ENCODE data around the gene TMEM106C. TPM values are rescaled to one million over a fixed set of nuclear protein-coding genes. Genes with fewer than 3 reads are reported as not detected.
"Not testable (repeated sequence)": the region's sequence is repeated elsewhere in the genome, so short reads cannot be mapped to it uniquely, and the experiment has no call there.

TMEM106C gene
- total RNA-seq, 1 experiment from 2014 or later = 211 TPM

GRCh38 chr12:47949441-47950341, 13.7 kb upstream of the TMEM106C start:
- peak; percentile 78 for DNase-seq (ENCODE audit: low spot score)

- DNase-seq (ENCODE audit: low spot score) = no peak
These were observed 12.4 kb upstream of the TMEM106C start for GRCh38 chr12:47950856-47951468.

- DNase-seq (ENCODE audit: low spot score) = peak; percentile 67
These were observed 9.3 kb upstream of the TMEM106C start for GRCh38 chr12:47954058-47954457.

GRCh38 chr12:47954467-47955045, 8.8 kb upstream of the TMEM106C start:
- peak; percentile 57 for DNase-seq (ENCODE audit: low spot score)

- DNase-seq (ENCODE audit: low spot score) = no peak
These were observed 8.3 kb upstream of the TMEM106C start for GRCh38 chr12:47955059-47955458.

GRCh38 chr12:47957671-47958070, 5.7 kb upstream of the TMEM106C start:
- DNase-seq (ENCODE audit: low spot score) = not testable (repeated sequence)

GRCh38 chr12:47962198-47962597, 1.2 kb upstream of the TMEM106C start:
- DNase-seq (ENCODE audit: low spot score) = no peak

- DNase-seq (ENCODE audit: low spot score) = no peak
These were observed 821 bp downstream of the TMEM106C start for GRCh38 chr12:47964106-47964728.

GRCh38 chr12:47965581-47965980, 2.2 kb downstream of the TMEM106C start:
- DNase-seq (ENCODE audit: low spot score) = no peak

- no peak for DNase-seq (ENCODE audit: low spot score)
These were observed 4.3 kb downstream of the TMEM106C start for GRCh38 chr12:47967461-47968321.

- no peak for DNase-seq (ENCODE audit: low spot score)
These were observed 6.4 kb downstream of the TMEM106C start for GRCh38 chr12:47969845-47970244.

- DNase-seq (ENCODE audit: low spot score) = no peak
These were observed 7.4 kb downstream of the TMEM106C start for GRCh38 chr12:47970843-47971242.

- no peak for DNase-seq (ENCODE audit: low spot score)
These were observed 9.5 kb downstream of the TMEM106C start for GRCh38 chr12:47972895-47973294.

GRCh38 chr12:47973870-47974269, 10.5 kb downstream of the TMEM106C start:
- no peak for DNase-seq (ENCODE audit: low spot score)

- no peak for DNase-seq (ENCODE audit: low spot score)
These were observed 11.7 kb downstream of the TMEM106C start for GRCh38 chr12:47975036-47975620.

GRCh38 chr12:47975816-47976215, 12.4 kb downstream of the TMEM106C start:
- DNase-seq (ENCODE audit: low spot score) = no peak

- no peak for DNase-seq (ENCODE audit: low spot score)
These were observed 13.8 kb downstream of the TMEM106C start for GRCh38 chr12:47977046-47977771.

GRCh38 chr12:47977772-47978597, 14.6 kb downstream of the TMEM106C start:
- no peak for DNase-seq (ENCODE audit: low spot score)

GRCh38 chr12:47978598-47978873, 15.1 kb downstream of the TMEM106C start:
- DNase-seq (ENCODE audit: low spot score) = no peak

GRCh38 chr12:47979166-47979565, 15.8 kb downstream of the TMEM106C start:
- DNase-seq (ENCODE audit: low spot score) = no peak
